HepG2 (cell line): ENCODE measurements around the gene PADI6. TPM values are rescaled to one million over a fixed set of nuclear protein-coding genes. Genes with fewer than 3 reads are reported as not detected.

Source experiments
- HNF4G ChIP-seq, 2 experiments: sonication (generic) in 1 of 2; formaldehyde crosslinking in 1 of 2; IDR thresholded peaks; 2 replicates each; pipeline versions ENCODE4 v1.4.0 to v1.6.1; 2011 to 2020; ENCODE audit warnings: borderline replicate concordance in 2 of 2, low read depth in 2 of 2, mild to moderate bottlenecking in 2 of 2, low read length in 1 of 2, missing genetic modification reagents in 1 of 2, moderate library complexity in 1 of 2
- HOXA3 ChIP-seq: sonication (generic); formaldehyde crosslinking; IDR thresholded peaks from 2 replicates; pipeline ENCODE4 v1.5.0; 2020; ENCODE audit warnings: missing genetic modification reagents
- KDM4B ChIP-seq: sonication (generic); formaldehyde crosslinking; IDR thresholded peaks from 2 replicates; pipeline ENCODE4 v1.4.0; 2020; ENCODE audit warnings: missing genetic modification reagents
- NCOR1 ChIP-seq: fragments of 200-600 bp; sonication (generic); IDR thresholded peaks from 2 replicates; pipeline ENCODE4 v1.7.0; 2017; ENCODE audit warnings: antibody characterized with exemption, low read length, borderline replicate concordance
- NR2F6 ChIP-seq, 2 experiments: IDR thresholded peaks; 2 replicates each; pipeline ENCODE4 v1.6.1; 2016; ENCODE audit warnings: antibody characterized with exemption in 1 of 2, mild to moderate bottlenecking in 1 of 2
- RAD21 ChIP-seq: fragments of 450-650 bp; formaldehyde crosslinking; IDR thresholded peaks from 2 replicates; pipeline ENCODE4 v1.5.0; 2020; ENCODE audit warnings: mild to moderate bottlenecking
- ZNF138 ChIP-seq: sonication (generic); formaldehyde crosslinking; IDR thresholded peaks from 2 replicates; pipeline ENCODE4 v1.5.0; 2020; ENCODE audit warnings: mild to moderate bottlenecking, low read depth, missing genetic modification reagents
- ZNF225 ChIP-seq: sonication (generic); formaldehyde crosslinking; IDR thresholded peaks from 2 replicates; pipeline ENCODE4 v1.4.0; 2020; ENCODE audit warnings: mild to moderate bottlenecking, missing genetic modification reagents
- ZNF567 ChIP-seq: sonication (generic); formaldehyde crosslinking; IDR thresholded peaks from 2 replicates; pipeline ENCODE4 v1.8.1; 2023; ENCODE audit warnings: mild to moderate bottlenecking, missing genetic modification reagents, borderline replicate concordance
- ZNF7 ChIP-seq: IDR thresholded peaks from 2 replicates; pipeline ENCODE4 v1.6.1; 2016; ENCODE audit warnings: missing biosample characterization, missing genetic modification reagents
- polyA plus RNA-seq, 8 experiments: library from polyadenylated mRNA; depleted of rRNA in 3 of 8; stranded (reverse) in 7 of 8; unstranded in 1 of 8; fragments of >200 nt; fragmentation: Illumina TruSeq in 4 of 8; extraction: Trizol in 4 of 8; gene quantifications; 2 replicates each; pipeline versions ENCODE4 v1.2.1 to v1.2.3, GENCODE V29; 2011 to 2016; ENCODE audit warnings: low read depth in 4 of 8, missing spikeins in 1 of 8, mixed read lengths in 1 of 8; ENCODE audit not compliant: insufficient read depth in 1 of 8
- total RNA-seq, 5 experiments: library from RNA; depleted of rRNA; stranded (reverse); fragments of >200 nt; fragmentation: Illumina TruSeq; extraction: Trizol; gene quantifications; 2 replicates each; pipeline ENCODE4 v1.2.3, GENCODE V29; 2016; ENCODE audit warnings: low read depth in 1 of 5
- TF ChIP-seq, protein P1 (sequence below): sonication (generic); formaldehyde crosslinking; IDR thresholded peaks from 2 replicates; pipeline ENCODE4 v1.5.0; 2020; ENCODE audit warnings: mild to moderate bottlenecking, missing genetic modification reagents, moderate library complexity
- TF ChIP-seq, protein P2 (sequence below): sonication (generic); formaldehyde crosslinking; IDR thresholded peaks from 2 replicates; pipeline ENCODE4 v1.5.0; 2020; ENCODE audit warnings: missing genetic modification reagents
- TF ChIP-seq, protein P3 (sequence below): sonication (generic); formaldehyde crosslinking; IDR thresholded peaks from 2 replicates; pipeline ENCODE4 v1.4.0; 2020; ENCODE audit warnings: mild to moderate bottlenecking, missing genetic modification reagents, borderline replicate concordance
- TF ChIP-seq, protein P4 (sequence below): sonication (generic); formaldehyde crosslinking; IDR thresholded peaks from 2 replicates; pipeline ENCODE4 v1.8.0; 2022; ENCODE audit warnings: mild to moderate bottlenecking, missing genetic modification reagents, moderate library complexity
- TF ChIP-seq, protein P5 (sequence below): sonication (generic); formaldehyde crosslinking; IDR thresholded peaks from 2 replicates; pipeline ENCODE4 v1.5.0; 2020; ENCODE audit warnings: missing genetic modification reagents, mild to moderate bottlenecking, borderline replicate concordance

The PADI6 gene
- total and polyA plus RNA-seq, 2 of the 13 experiments (the other 11 are each of a cell fraction or from before 2014, with no cell fraction given), result not detected

DNA sequence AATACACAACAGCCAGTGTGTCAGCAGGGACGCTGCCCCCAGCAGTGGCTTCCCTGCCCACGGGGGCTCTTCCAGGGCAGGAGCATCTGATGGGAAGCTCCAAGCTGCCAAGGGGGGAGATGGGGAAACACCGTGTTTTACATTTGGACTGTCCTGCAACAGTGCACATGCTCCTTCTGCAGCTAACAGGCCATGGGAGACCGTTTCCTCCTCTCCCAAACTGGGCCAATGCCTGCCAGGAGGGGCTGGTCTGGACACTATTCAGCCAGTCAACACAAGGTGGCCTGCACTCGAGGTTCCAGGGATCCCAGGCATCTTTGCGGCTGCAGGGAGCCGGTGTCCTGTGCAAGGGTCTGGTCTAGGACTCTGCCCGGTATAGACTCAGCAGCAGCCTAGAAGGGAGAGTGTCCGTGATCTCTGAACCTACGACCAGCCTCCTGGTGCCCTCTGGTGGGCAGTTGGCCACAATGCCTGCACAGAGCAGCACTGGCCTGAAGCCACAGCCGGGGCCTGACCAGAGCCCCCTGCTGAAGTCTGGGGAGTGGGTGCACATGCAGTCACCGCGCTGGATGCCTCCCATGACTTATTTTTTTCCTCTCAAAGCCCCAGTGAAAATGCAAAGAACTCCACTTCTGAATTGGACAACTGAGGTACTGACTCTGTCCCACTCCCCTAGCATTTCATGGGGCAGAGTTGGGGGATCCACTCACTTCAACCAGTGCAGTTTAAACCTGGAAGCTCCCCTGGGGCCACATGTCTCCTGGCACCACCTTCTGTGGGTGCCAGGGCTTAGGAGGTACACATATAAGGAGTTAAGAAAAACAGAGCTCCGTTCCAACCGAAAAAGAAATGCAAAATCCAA is 34.1 kb downstream of the PADI6 start (continued):
- TF ChIP-seq, protein P1, sequence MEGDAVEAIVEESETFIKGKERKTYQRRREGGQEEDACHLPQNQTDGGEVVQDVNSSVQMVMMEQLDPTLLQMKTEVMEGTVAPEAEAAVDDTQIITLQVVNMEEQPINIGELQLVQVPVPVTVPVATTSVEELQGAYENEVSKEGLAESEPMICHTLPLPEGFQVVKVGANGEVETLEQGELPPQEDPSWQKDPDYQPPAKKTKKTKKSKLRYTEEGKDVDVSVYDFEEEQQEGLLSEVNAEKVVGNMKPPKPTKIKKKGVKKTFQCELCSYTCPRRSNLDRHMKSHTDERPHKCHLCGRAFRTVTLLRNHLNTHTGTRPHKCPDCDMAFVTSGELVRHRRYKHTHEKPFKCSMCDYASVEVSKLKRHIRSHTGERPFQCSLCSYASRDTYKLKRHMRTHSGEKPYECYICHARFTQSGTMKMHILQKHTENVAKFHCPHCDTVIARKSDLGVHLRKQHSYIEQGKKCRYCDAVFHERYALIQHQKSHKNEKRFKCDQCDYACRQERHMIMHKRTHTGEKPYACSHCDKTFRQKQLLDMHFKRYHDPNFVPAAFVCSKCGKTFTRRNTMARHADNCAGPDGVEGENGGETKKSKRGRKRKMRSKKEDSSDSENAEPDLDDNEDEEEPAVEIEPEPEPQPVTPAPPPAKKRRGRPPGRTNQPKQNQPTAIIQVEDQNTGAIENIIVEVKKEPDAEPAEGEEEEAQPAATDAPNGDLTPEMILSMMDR (CRISPR knock-in tag), result peak; percentile 95
- TF ChIP-seq, protein P2, sequence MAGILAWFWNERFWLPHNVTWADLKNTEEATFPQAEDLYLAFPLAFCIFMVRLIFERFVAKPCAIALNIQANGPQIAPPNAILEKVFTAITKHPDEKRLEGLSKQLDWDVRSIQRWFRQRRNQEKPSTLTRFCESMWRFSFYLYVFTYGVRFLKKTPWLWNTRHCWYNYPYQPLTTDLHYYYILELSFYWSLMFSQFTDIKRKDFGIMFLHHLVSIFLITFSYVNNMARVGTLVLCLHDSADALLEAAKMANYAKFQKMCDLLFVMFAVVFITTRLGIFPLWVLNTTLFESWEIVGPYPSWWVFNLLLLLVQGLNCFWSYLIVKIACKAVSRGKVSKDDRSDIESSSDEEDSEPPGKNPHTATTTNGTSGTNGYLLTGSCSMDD, result no peak
- TF ChIP-seq, protein P3, sequence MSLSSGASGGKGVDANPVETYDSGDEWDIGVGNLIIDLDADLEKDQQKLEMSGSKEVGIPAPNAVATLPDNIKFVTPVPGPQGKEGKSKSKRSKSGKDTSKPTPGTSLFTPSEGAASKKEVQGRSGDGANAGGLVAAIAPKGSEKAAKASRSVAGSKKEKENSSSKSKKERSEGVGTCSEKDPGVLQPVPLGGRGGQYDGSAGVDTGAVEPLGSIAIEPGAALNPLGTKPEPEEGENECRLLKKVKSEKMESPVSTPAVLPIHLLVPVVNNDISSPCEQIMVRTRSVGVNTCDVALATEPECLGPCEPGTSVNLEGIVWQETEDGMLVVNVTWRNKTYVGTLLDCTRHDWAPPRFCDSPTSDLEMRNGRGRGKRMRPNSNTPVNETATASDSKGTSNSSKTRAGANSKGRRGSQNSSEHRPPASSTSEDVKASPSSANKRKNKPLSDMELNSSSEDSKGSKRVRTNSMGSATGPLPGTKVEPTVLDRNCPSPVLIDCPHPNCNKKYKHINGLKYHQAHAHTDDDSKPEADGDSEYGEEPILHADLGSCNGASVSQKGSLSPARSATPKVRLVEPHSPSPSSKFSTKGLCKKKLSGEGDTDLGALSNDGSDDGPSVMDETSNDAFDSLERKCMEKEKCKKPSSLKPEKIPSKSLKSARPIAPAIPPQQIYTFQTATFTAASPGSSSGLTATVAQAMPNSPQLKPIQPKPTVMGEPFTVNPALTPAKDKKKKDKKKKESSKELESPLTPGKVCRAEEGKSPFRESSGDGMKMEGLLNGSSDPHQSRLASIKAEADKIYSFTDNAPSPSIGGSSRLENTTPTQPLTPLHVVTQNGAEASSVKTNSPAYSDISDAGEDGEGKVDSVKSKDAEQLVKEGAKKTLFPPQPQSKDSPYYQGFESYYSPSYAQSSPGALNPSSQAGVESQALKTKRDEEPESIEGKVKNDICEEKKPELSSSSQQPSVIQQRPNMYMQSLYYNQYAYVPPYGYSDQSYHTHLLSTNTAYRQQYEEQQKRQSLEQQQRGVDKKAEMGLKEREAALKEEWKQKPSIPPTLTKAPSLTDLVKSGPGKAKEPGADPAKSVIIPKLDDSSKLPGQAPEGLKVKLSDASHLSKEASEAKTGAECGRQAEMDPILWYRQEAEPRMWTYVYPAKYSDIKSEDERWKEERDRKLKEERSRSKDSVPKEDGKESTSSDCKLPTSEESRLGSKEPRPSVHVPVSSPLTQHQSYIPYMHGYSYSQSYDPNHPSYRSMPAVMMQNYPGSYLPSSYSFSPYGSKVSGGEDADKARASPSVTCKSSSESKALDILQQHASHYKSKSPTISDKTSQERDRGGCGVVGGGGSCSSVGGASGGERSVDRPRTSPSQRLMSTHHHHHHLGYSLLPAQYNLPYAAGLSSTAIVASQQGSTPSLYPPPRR (CRISPR knock-in tag), result peak; percentile 30; the same call in 1 of the 2 replicates
- TF ChIP-seq NR2F6 (IDR thresholded peaks at IDR 0.05), result no peak
- TF ChIP-seq NR2F6 (CRISPR knock-in tag; IDR thresholded peaks at IDR 0.05), result peak; percentile 56; the same call in 1 of the 2 replicates
- TF ChIP-seq HOXA3 (CRISPR knock-in tag), result peak; percentile 58; the same call in 1 of the 2 replicates
- peak; percentile 56; the same call in 1 of the 2 replicates for TF ChIP-seq NCOR1
- 0 out of 2 replicates have a peak, but pooled peaks have one; percentile 40 for TF ChIP-seq ZNF225
- TF ChIP-seq ZNF567 (CRISPR knock-in tag), result 0 out of 2 replicates have a peak, but pooled peaks have one; percentile 78
- TF ChIP-seq, protein P4, sequence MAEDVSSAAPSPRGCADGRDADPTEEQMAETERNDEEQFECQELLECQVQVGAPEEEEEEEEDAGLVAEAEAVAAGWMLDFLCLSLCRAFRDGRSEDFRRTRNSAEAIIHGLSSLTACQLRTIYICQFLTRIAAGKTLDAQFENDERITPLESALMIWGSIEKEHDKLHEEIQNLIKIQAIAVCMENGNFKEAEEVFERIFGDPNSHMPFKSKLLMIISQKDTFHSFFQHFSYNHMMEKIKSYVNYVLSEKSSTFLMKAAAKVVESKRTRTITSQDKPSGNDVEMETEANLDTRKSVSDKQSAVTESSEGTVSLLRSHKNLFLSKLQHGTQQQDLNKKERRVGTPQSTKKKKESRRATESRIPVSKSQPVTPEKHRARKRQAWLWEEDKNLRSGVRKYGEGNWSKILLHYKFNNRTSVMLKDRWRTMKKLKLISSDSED (CRISPR knock-in tag), result no peak
- peak; percentile 67 for TF ChIP-seq HNF4G (IDR thresholded peaks at IDR 0.05; ENCODE audit: borderline replicate concordance, low read depth, low read length)
- TF ChIP-seq HNF4G (CRISPR knock-in tag; IDR thresholded peaks at IDR 0.05; ENCODE audit: borderline replicate concordance, low read depth), result peak; percentile 60; the same call in 1 of the 2 replicates
- no peak for TF ChIP-seq ZNF138 (CRISPR knock-in tag)
- TF ChIP-seq KDM4B (CRISPR knock-in tag), result no peak
- no peak for TF ChIP-seq ZNF7 (CRISPR knock-in tag)
- TF ChIP-seq, protein P5, sequence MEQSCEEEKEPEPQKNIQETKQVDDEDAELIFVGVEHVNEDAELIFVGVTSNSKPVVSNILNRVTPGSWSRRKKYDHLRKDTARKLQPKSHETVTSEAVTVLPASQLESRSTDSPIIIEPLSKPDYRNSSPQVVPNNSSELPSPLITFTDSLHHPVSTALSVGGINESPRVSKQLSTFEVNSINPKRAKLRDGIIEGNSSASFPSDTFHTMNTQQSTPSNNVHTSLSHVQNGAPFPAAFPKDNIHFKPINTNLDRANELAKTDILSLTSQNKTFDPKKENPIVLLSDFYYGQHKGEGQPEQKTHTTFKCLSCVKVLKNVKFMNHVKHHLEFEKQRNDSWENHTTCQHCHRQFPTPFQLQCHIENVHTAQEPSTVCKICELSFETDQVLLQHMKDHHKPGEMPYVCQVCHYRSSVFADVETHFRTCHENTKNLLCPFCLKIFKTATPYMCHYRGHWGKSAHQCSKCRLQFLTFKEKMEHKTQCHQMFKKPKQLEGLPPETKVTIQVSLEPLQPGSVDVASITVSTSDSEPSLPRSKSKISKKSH (CRISPR knock-in tag), result peak; percentile 53; the same call in 1 of the 2 replicates
- peak; percentile 80 for TF ChIP-seq RAD21 (CRISPR knock-in tag)
